HG03575 (cell line): ENCODE results near the gene MSANTD1.

ENCODE experiments used
- ATAC-seq: cut with Tn5 transposase; IDR thresholded peaks from one replicate; pipeline ENCODE4 v1.9.1; 2021; ENCODE audit not compliant: unreplicated experiment, insufficient number of reproducible peaks, low FRiP score; ENCODE audit errors: extremely low read depth

MSANTD1 gene

GRCh38 chr4:3228881-3229280 is 20.1 kb upstream of the MSANTD1 start:
- ATAC-seq = no peak

GRCh38 chr4:3229328-3229727 is 19.6 kb upstream of the MSANTD1 start:
- ATAC-seq = no peak

GRCh38 chr4:3229964-3230363 is 19.0 kb upstream of the MSANTD1 start:
- no peak for ATAC-seq

GRCh38 chr4:3231471-3231870 is 17.5 kb upstream of the MSANTD1 start:
- no peak for ATAC-seq

- no peak for ATAC-seq
Measured at GRCh38 chr4:3232001-3232400, 17.0 kb upstream of the MSANTD1 start.

GRCh38 chr4:3232871-3233271 is 16.1 kb upstream of the MSANTD1 start:
- ATAC-seq = no peak

- no peak for ATAC-seq
Measured at GRCh38 chr4:3233391-3234071, 15.4 kb upstream of the MSANTD1 start.

GRCh38 chr4:3234171-3235029 is 14.6 kb upstream of the MSANTD1 start:
- ATAC-seq = no peak

- no peak for ATAC-seq
Measured at GRCh38 chr4:3235030-3235345, 14.0 kb upstream of the MSANTD1 start.

GRCh38 chr4:3235581-3235980 is 13.4 kb upstream of the MSANTD1 start:
- ATAC-seq = no peak

GRCh38 chr4:3236326-3236878 is 12.6 kb upstream of the MSANTD1 start:
- ATAC-seq = no peak

- ATAC-seq = no peak
Measured at GRCh38 chr4:3237266-3237665, 11.7 kb upstream of the MSANTD1 start.

- ATAC-seq = no peak
Measured at GRCh38 chr4:3237712-3238560, 11.0 kb upstream of the MSANTD1 start.

- ATAC-seq = no peak
Measured at GRCh38 chr4:3238721-3239120, 10.2 kb upstream of the MSANTD1 start.

GRCh38 chr4:3239303-3239702 is 9.7 kb upstream of the MSANTD1 start:
- ATAC-seq = no peak

- no peak for ATAC-seq
Measured at GRCh38 chr4:3239998-3240920, 8.7 kb upstream of the MSANTD1 start.

- no peak for ATAC-seq
Measured at GRCh38 chr4:3240936-3241522, 7.9 kb upstream of the MSANTD1 start.

GRCh38 chr4:3241898-3242524 is 6.9 kb upstream of the MSANTD1 start:
- ATAC-seq = no peak
